Endothelial cell of hepatic sinusoid (primary cell): ENCODE results near the gene OGDH.
"Not testable (repeated sequence)": the region's sequence is repeated elsewhere in the genome, so short reads cannot be mapped to it uniquely, and the experiment has no call there.

Experiments used
- in situ Hi-C: cut with HindIII; loops from 2 replicates; pipeline ENCODE4 v1.10.0; 2017; ENCODE audit warnings: low sequenced_read_pairs

OGDH gene

DNA sequence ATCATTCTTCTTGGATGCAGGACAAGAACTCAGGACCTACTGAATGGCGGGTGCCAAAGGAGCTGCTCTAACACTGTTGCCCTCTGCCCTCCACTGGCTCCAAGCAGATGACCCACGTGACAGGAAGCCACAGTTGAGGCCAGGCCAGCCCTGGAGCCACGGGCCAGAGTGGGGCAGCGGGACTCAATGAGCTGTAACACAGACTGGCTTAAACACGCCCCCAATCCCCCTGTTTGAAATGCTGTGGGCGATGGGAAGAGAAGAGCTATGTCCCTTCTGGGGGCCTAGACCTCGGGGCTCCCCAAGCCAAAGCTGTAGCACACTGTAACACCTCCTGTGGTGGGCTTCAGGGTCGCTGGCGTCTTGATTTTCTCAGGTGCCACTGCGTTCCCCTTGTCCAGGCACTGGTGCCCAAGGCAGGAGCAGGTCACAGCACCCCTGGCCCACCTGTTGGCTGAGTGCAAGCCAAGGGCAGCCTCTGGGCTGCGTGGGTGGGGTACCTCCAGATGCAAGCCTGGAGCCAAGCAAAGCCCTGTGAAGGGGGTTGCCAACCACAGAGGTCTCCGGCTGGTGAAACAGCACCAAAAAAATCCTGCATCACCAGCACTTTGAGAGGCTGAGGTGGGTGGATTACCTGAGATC is 123.6 kb downstream of the OGDH start:
- in situ Hi-C loops, result no loop called here

- in situ Hi-C loops, result not testable (repeated sequence)
Observed at GRCh38 chr7:44732971-44733370, 126.5 kb downstream of the OGDH start.

GRCh38 chr7:44733708-44734481 is 127.5 kb downstream of the OGDH start:
- in situ Hi-C loops, result no loop called here

DNA sequence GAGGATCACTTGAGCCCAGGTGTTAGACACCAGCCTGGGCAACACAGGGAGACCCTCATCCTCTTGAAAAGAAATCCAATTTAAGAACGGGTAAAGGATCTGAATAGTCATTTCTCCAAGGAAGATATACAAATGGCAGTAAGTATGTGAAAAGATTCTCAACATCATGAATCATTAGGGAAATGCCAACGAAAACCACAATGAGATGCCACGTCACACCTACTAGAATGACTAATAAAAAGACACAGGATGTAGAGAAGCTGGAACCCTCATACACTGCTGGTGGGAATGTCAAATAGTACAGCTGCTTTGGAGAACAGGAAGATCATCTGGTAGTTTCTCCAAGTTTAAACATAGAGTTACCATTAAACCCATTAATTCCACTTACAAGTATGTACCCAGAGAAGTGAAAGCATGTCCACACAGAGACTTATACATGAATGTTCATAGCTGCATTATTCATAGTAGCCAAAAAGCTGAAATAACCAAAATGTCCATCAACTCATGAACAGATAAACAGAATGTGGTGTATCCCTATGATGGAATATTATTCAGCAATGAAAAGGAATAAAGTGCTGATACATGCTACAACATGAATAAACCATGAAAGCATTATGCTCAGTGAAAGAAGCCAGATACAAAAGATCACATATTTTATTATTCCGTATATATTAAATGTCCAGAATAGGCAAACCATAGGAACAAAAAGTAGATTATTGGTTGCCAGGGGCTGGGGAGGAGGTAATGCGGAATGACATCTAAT is 129.2 kb downstream of the OGDH start:
- in situ Hi-C loops, result no loop called here

DNA sequence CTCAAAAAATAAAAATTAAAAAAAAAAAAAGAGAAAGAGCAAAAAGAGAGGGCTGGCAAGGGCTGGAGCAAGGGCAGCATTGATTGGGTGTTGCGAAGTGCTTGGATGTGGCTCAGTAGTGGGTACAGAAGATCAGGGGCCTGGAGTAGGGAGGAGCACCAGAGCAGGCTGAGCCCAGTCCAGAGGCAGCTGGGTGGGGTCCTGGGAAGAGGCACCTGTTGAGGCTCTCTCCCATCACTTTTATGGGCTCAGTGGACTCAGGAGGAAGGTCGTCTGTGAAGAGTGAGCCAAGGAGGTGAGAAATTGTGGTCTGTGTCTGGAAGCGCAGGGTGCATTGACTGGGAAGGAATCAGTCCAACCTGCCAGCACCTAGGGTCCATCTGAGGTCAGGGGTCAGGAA is 130.5 kb downstream of the OGDH start:
- in situ Hi-C loops, result no loop called here

DNA sequence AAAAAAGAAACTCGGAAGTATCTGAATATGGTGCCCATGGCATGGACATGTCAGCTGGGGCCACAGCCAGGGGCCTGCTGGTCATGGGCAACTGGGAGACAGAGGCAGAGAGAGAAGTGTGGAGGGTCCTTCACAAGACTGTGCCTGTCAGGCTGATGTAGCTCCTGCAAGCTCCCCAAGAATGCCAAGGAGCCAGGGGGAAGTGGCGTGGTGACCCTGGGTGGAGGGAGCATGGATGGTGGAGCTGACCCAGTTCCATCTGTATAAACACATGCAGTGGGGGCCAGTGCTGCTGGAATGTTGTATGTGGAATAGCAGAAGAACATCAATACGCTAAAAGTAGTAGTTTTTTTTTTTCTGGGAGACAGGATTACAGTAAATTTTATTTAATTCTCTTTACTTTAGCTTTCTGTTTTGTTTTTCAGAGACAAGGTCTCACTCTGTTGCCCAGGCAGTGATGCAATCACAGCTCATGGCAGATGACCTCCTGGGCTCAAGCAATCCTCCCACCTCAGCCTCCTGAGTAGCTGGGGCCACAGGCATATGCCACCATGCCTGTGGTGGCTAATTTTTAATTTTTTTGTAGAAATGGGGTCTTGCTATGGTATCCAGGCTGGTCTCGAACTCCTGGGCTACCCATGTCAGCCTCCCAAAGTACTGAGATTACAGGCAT is 131.8 kb downstream of the OGDH start:
- in situ Hi-C loops, result no loop called here

DNA sequence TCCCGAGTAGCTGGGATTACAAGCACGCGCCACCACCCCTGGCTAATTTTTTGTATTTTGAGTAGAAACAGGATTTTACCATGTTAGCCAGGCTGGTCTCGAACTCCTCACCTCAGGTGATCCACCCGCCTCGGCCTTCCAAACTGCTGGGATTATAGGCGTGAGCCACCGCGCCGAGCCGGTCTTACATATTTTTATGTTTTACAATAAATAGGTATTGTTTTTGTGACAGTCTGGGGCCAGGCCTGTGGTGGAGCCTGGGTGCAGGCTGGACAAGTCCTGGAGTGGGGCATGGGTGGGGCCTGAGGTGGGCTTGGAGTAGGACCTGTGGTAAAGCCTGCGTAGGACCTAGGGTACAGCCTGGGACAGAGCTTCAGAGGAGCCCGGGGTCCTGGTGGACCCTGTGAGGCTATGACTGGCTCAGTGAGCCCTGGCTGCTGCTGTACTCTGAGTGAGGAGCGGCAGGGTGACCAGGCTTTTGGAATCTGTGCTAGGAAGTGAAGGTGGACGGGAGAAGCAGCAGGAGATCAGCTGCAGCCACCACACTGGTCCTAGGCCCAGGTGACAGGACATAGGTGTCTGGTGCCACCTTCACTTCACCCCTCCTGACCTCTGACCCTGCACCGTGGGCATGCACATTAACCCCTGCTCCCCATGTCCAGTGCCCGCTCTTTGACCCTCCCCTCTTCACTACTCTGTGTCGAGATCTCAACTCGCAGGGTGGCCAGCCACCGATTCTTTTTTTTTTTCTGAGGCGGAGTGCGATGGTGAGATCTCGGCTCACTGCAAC is 132.6 kb downstream of the OGDH start:
- in situ Hi-C loops, result no loop called here

DNA sequence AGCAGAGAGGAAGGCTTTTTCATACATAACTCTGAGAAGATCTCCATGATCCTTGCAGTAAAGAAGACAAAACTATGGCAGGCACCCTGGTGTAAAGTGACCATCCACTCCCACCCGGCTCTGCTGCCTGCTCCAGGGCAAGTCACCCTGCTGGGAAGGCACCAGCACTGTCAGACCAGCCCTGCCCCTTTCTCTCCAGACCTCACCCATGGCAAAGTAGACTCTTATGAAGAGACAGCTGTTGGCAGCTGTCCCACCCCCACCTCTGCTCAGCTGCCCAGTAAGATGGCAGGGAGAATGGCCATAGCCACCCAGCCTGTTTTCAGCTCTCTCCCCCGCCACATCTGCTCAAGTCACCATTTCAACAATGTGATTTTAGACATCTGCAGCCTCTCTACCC is 133.6 kb downstream of the OGDH start:
- in situ Hi-C loops, result no loop called here

- in situ Hi-C loops, result no loop called here
Observed at GRCh38 chr7:44743750-44744149, 137.3 kb downstream of the OGDH start.

- in situ Hi-C loops, result no loop called here
Observed at GRCh38 chr7:44748045-44748947, 141.9 kb downstream of the OGDH start, which contains the start of gene ZMIZ2. Gene ZMIZ2, plus strand, starts transcription at chr7:44748847. Its CDS starts 7,403 bp downstream, at chr7:44756250.

DNA sequence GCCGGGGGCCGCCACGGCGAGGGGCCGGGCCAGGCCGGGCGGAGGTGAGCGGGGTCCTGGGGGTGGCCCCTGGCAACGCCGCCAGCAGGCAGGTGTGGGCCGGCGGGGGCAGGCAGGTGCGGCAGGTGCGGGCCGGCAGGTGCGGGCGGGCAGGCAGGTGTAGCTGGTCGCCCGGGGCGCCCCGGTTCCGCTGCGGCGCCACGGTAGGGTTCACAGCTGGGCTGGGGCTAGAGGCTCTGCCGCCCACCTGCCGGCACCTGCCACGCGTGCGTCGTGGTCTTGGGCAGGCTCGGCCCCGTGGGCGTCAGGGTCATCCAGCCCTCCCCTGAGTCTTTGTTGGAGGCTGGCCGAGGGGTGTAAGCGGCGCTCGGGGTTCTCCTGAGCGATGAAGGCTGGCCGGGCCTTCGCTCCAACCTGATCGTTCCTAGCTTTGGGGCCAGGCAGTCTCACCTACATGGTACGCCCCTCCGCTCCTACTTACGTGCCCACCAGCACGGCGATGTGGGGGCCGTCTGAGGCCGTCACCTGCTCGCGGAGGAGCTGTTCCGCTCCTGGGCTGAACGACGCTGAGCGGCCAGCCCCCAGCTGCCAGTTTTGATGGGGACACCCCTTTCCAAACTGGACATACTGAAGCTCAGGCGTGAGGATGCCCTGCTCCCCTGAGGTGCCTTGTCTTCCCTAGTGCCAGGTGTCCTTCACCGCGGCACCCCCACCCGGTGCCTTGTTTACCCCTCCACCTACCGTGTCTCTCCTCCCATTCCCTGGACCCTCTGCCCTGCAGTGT is 142.7 kb downstream of the OGDH start:
- in situ Hi-C loops, result no loop called here

DNA sequence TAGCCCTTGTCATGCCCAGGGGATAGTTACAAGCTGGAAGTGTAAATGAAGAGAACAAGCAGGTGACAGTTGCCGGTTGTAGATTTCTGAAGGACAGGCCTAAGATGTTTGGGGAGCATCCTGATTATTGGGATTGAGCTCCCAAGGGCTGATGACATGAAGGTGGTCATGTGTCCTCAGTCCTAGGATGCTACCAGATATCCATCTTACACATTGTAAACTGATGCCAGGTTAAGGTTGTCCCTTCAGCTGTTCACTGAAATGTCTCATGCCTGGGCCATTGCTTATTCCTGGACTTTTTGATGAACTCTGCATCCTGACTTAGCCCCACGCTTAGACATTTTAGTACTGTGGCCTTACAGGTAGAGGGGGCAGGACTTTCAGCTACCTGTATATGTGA is 143.6 kb downstream of the OGDH start:
- in situ Hi-C loops, result no loop called here

DNA sequence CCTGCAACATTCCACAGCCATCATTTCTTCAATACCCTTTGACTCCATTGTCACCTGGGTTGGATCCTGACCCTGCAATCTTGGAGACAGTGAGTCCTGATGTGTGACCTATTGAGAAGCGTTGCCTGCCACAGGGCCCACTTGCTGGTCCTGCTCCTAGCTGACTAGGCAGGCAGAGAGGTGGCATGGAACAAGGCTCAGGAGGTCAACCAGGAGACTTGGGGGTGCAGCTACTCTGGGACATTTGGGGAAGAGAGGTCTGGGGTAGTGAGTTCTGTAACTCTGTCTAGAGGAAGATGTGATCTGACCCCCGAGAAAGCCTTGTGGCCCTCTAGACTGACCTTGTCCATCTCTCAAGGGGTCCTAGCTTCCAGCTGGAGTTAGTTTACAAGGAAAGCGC is 144.0 kb downstream of the OGDH start:
- in situ Hi-C loops, result no loop called here

- in situ Hi-C loops, result no loop called here
Observed at GRCh38 chr7:44750921-44751571, 144.6 kb downstream of the OGDH start.

DNA sequence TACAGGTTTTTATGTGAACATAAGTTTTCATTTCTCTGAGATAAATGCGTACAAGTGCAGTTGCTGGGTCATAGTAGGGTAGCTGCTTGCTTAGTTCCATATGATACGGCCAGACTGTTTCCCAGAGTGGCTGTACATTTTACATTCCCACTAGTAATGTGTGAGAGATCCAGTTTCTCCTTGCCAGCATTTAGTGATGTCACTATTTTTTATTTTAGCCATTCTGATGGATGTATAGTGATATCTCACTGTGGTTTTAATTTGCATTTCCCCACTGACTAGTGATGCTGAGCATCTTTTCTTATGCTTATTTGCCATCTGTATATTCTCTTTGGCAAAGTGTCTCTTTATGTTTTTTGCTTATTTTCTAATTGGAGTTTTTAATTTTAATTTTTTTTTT is 146.4 kb downstream of the OGDH start:
- in situ Hi-C loops, result no loop called here

- in situ Hi-C loops, result no loop called here
Observed at GRCh38 chr7:44754802-44755697, 148.6 kb downstream of the OGDH start.
